ENCODE data around the gene PIRT.

Gene PIRT

DNA sequence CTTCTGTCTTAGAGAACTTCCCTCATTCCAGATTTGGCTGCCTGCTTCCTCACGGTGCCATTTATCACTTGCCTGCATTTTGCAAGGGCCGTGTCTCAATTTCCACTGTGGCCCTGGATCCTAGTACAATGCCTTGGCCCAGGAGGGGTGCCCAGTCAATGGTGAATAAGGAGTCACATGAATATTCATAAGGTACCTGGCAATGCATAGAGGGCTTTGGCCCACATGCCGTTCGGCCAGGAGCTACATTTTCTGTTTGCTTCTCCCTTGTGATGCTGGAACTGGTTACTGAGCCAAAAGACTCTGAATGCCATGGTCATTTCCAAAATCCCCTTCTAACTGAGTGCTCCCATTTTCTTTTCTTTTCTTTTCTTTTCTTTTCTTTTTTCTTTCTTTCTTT lies 4.8 kb upstream of the PIRT start:
- no peak for FAIRE-seq
- no peak for DNase-seq (ENCODE audit: insufficient read length, low spot score)
- TF ChIP-seq POLR2A (IDR thresholded peaks at IDR 0.05; ENCODE audit: low read depth, low read length): no peak

DNA sequence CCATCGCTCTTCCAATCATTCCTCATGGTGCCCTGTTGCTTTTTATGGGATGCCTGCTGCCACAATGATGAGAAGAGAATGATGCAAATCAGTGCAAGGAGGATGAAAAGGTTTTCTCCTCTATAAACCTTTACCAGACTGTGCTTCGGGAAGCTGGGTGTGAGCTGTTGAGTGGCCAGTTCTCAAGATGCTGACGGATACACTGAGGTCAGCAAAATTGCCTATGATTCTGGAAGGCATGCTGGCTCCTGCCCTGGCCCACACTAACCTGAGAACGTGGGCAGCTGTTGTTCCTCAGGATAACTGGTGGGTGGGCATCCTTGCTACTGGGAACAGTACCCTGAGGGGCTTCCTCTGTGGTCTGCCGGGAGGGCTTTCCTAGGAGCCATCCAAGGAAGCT lies 795 bp upstream of the PIRT start:
- DNase-seq (ENCODE audit: insufficient read length, low spot score) (no peak), FAIRE-seq (no peak)
- TF ChIP-seq POLR2A (IDR thresholded peaks at IDR 0.05; ENCODE audit: low read depth, low read length): no peak

DNA sequence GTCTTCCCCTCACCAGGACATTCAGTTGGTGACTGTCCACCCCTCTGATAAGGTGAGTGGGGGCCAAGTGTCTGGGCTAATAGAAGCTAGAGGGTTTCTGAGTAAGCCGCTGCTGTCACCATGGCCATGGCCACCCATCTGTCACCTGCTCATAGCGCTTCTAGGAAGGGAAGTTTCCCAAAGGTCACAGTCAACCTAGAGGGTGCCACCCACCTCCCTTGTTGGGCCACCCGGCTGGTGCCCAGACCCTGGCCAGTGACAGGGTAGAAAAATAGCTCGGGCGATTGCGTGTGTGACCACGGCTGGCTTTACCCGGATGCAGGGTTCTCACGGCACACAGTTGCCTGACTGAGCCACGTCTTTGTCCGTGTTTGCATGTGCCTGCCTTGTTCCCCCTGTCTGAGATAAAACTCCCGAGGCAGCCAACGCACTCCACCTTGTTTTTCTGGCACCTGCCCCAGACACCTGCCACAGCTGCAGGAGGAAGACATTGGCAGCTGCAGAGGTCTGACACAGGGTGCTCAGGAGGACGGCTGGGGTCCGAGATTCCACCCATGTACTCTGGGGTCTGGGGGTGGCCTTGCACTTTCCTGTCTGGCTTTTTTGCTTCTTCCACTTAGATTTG lies 809 bp downstream of the PIRT start:
- TF ChIP-seq POLR2A (IDR thresholded peaks at IDR 0.05; ENCODE audit: low read depth, low read length): no peak
- DNase-seq (ENCODE audit: insufficient read length, low spot score) (no peak), FAIRE-seq (no peak)

DNA sequence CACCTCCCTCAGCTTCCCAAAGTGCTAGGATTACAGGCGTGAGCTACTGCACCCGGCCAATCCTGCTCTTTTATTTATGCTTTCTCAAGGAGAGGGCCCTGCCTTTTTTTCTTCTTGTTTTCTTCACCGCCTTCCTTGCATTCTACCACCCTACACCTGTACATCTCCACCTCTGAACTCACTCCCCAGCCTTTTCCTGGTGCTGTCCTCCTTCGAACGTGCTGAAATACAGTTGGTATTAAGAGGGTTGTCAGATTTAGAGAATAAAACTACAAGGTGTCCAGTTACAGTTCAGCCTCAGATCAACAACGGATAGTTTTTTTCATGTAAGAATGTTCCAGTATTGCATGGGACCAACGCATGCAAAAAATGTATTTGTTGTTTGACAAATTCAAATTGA lies 1.7 kb downstream of the PIRT start:
- FAIRE-seq (no peak), DNase-seq (ENCODE audit: insufficient read length, low spot score) (no peak)
- TF ChIP-seq POLR2A (IDR thresholded peaks at IDR 0.05; ENCODE audit: low read depth, low read length): no peak

DNA sequence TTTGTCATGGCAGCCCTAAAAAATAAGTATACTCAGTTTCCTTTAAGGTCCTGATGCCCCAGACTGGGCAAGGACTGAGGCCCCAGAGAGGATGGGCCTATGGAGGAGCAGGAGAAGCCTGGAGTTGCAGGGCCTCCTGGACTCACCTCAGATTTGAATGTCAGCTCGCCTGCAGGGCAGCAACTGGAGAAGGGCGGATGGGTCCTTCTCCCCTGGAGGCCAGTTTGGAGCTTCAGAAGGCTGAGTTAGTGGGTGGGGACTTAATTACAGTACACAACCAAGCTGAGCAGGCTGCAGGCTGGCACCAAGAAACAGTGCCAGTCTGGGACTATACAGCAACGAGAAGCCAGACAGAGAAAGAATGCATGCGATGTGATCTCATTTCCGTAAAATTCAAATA lies 6.2 kb downstream of the PIRT start:
- FAIRE-seq (no peak), DNase-seq (ENCODE audit: insufficient read length, low spot score) (no peak)
- no peak for TF ChIP-seq POLR2A (IDR thresholded peaks at IDR 0.05; ENCODE audit: low read depth, low read length)

DNA sequence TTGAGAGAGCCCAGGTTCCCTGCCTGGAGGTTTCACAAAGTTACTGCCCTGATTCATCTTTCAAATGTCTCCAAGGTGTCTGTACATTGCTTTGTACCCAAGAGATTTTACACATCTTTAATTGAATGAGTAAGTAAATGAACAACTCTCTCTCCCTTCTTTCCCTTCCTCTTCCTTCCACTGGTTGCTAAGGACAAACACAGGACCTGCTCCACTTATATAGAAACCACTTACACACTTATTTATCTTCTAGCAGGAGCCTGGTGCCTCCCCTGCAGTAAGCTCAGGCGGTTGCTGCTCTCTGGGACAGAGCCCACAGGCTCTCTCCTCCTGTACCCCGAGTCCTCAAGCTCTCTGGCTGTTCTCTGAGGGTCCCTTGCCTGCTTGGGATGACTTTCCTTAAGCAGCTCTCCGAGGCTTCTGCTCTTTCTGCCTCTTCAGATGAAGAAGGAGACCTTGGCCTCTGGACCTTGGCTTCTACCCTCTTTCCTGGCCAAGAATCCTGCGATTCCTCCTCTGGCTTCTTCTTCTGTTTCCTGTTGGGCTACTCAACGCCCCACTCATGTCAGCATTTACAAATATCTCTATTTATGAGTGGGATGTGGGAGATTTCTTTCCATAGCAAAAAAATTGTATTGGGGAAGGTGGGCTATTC lies 9.9 kb downstream of the PIRT start:
- no peak for FAIRE-seq
- no peak for DNase-seq (ENCODE audit: insufficient read length, low spot score)
- no peak for TF ChIP-seq POLR2A (IDR thresholded peaks at IDR 0.05; ENCODE audit: low read depth, low read length)

DNA sequence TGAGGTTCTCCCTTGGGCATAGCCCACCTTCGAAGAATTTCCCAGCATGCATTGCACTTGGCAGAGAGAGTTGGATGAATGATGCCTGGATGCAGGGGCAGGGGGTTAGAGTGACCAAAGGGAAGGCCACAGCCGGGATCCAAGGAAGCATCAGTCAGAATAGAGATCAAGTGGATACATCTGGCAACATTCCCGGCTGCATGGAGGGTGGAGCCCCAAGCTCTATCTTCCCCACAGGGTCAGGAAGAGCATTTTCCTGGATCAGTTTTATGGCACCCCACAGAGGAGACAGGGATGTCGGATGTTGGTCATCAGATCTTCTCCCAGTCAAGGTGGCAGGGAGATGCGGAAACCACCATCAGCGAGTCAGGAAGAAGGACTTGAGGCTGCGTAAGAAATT lies 13.0 kb downstream of the PIRT start:
- DNase-seq (ENCODE audit: insufficient read length, low spot score) (no peak), FAIRE-seq (no peak)
- TF ChIP-seq POLR2A (IDR thresholded peaks at IDR 0.05; ENCODE audit: low read depth, low read length): no peak

DNA sequence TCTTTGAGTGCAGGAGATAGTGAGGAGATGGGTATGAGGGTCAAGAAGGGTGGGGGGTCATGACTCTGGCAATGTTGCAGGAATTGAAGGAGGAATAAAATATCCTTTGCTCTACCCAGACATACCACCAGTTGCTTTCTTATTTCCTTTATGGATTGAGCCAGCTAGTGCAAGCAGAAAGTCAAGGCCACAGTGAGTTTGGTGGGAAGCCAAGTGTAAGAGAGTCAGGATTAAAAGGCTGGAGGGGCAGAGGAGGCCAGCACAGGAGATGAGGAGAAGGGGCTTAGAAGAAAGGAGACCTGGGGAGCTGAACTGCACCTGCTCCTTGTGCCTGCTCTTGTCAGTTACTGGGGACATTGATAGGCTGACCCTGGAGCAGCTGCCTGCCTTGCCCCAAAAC lies 16.1 kb downstream of the PIRT start:
- FAIRE-seq (no peak), DNase-seq (ENCODE audit: insufficient read length, low spot score) (no peak)
- TF ChIP-seq POLR2A (IDR thresholded peaks at IDR 0.05; ENCODE audit: low read depth, low read length): no peak

DNA sequence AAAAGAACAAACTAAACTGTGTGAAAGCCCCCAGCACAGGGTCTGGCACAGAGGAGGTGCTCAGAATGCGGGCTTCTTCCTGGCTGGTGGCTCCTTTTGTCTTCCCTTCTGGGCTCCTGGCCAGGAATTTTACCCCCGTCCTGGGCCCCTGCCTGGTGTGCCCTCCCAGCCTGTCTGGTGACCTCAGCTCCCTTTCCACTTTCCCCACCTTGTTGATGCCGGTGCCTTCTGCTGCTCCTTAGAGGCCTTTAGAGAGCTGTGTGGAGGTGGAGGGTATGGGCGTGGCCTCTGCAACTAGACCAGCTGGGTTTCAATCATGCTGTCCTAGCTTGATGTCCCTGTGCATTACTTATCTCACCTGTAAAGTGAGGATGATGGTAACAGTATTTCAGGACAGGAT lies 16.8 kb downstream of the PIRT start:
- no peak for TF ChIP-seq POLR2A (IDR thresholded peaks at IDR 0.05; ENCODE audit: low read depth, low read length)
- no peak for FAIRE-seq

DNA sequence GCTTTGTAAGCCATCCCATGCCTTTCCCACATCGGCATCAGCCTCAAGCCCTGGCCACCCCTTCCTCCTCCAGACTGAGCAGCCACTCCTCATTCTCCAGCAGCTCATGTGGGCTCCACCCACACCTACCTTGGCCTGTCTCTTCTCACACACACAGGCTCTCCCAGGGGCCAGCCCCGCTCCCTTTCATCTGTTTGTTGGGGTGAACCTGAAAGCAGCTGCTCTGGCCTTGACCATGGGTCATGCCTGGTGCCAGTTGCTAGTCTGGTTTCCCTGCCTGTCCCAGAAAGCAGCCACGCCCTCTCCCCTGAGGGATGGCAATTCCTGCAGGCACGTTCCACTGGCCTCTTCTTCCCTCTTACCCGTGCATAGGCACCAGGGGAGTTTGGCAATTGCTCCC lies 22.6 kb downstream of the PIRT start:
- no peak for FAIRE-seq
- DNase-seq (ENCODE audit: insufficient read length, low spot score): no peak
- no peak for TF ChIP-seq POLR2A (IDR thresholded peaks at IDR 0.05; ENCODE audit: low read depth, low read length)

More for the DNA sequence above, 16.8 kb downstream of the PIRT start:
- no peak for DNase-seq (ENCODE audit: insufficient read length, low spot score)

DNA sequence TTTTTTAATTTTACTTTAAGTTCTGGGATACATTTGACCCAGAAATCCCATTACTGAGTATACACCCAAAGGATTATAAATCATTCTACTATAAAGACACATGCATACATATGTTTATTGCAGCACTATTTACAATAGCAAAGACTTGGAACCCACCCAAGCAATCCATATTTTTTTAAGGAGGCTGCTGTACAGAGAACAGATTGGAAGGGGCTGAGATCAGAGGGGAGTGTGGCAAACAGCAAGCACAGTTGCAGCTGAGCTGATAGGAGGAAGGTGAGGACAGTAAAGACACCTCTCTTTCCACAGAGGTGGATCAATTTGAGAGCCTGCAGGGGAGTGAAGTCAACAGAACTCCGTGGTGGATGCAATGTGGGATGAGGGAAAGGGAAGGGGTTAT lies 23.8 kb downstream of the PIRT start:
- DNase-seq (ENCODE audit: insufficient read length, low spot score) (no peak), FAIRE-seq (no peak)
- TF ChIP-seq POLR2A (IDR thresholded peaks at IDR 0.05; ENCODE audit: low read depth, low read length): no peak

DNA sequence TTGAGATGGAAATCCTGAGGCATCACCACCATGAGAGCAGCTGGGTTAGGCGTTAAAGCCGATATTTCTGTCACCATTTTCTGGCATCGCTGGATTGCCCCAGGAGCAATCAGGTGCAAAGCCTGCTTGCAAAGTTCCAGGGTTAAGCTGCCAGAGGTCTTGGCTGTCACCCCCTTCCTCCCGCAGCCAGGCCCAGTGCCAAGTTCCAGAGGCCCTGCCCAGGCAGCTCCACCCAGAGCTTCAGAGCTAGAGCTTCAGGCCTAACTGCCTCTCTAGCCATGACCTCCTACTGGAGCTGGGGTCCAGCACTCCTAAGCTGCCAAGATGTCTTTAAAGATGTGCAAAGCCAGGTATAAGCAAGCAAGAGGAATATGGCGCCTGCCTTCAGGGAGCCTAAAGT lies 25.2 kb downstream of the PIRT start:
- no peak for TF ChIP-seq POLR2A (IDR thresholded peaks at IDR 0.05; ENCODE audit: low read depth, low read length)
- DNase-seq (ENCODE audit: insufficient read length, low spot score) (no peak), FAIRE-seq (no peak)

DNA sequence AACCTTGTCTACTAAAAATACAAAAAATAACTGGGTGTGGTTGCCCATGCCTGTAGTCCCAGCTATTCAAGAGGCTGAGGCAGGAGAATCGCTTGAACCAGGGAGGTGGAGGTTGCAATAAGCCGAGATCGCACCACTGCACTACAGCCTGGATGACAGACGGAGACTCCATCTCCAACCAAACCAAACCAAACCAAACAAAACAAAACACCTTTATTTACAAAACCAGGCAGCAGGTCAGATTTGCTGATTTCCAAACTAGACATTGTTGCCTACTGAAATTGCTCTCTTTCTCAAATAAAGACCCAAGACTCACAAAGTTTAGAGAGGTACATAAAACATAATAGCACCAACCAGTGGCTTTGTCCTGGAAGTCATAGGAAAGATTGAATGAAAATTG lies 28.3 kb downstream of the PIRT start:
- TF ChIP-seq POLR2A (IDR thresholded peaks at IDR 0.05; ENCODE audit: low read depth, low read length): no peak
- FAIRE-seq: no peak
- no peak for DNase-seq (ENCODE audit: insufficient read length, low spot score)

DNA sequence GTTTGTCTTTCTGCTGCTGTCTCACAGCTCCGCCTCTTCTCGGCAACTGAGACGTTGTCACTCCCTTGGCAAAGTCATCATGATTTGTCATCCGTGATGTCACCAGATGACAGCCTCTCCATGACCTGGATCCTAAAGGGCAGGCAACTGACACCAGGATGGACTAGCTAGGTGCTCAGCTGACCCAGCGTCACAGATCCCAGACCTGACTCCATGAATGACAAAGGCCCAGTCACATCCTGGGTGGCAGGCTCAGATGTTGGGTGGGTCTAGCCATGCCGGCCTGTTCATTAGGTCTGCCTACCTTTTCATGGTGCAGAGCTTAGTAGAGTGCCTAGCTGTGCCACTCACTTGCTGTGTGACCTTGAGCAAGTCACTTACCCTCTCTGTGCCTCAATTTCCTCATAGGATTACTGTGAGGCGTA lies 30.2 kb downstream of the PIRT start:
- TF ChIP-seq POLR2A (IDR thresholded peaks at IDR 0.05; ENCODE audit: low read depth, low read length): no peak
- FAIRE-seq (no peak), DNase-seq (ENCODE audit: insufficient read length, low spot score) (no peak)

DNA sequence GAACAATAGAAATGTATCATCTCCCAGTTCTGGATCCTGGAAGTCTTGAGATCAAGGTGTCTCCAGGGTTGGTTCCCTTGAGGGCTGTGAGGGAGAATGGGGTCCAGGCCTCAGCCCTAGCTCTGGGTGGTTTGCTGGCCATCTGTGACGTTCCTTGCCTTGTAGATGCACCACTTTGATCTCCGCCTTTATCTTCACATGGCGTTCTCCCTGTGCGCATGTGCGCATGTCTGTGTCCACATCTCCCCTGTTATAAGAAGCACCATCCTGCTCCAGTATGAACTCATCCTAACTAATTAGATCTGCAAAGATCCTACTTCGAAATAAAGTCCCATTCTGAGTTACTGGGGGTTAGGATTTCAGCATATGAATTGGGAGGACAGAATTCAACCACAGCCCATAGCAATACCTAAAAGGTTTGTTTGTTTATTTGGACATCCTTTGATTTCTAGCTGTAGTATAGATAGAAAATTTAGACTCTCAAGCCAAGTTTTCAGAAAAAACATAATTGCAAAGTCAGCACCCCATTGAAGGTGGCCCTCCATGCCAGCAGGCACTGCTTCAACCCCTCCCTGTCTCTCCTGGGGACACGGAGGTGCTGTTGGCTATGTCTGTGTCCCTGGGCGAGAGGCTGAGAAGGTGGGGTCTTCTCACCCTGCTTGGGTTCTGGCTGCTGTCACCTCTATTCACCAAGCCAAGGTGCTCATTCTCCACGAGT lies 31.2 kb downstream of the PIRT start:
- DNase-seq (ENCODE audit: insufficient read length, low spot score) (no peak), FAIRE-seq (no peak)
- TF ChIP-seq POLR2A (IDR thresholded peaks at IDR 0.05; ENCODE audit: low read depth, low read length): no peak
